ENCODE data around the gene PDZRN4.

GRCh38 chr12:41504976-41505375 is 316.9 kb downstream of the PDZRN4 start:
- no peak for TF ChIP-seq CTCF (IDR thresholded peaks at IDR 0.05 in 8 of 11, conservative IDR thresholded peaks at IDR 0.05 in 3 of 11)
- no peak for TF ChIP-seq POLR2A (IDR thresholded peaks at IDR 0.05)

All from spleen (tissue), 7 donors.